ELF-1 (cell line): Measurements from ENCODE around the gene TRIAP1.

ENCODE experiments used
- DNase-seq: peaks from one replicate; pipeline ENCODE4 v3.0.0-alpha.2; 2016; ENCODE audit warnings: low read depth, low spot score

Gene TRIAP1

DNA sequence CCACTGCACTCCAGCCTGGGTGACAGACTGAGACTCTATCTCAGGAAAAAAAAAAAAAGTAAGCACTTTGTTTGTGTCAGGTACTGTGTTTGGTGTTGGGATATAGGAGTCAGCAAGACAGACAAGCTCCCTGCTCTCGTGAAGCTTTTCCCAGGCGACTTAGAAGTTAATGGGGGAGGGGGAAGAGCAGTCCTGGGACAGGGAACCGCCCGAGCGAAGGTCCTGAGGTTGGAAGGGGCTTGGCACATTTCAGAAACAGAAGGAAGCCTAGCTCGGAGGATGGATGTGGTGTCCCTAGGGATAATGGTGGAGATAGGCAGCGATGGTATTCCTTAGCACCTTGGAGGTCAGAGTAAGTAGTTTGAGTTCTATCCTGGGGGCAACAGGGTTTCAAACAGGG, 16.8 kb downstream of the TRIAP1 start:
- DNase-seq: peak; percentile 30

DNA sequence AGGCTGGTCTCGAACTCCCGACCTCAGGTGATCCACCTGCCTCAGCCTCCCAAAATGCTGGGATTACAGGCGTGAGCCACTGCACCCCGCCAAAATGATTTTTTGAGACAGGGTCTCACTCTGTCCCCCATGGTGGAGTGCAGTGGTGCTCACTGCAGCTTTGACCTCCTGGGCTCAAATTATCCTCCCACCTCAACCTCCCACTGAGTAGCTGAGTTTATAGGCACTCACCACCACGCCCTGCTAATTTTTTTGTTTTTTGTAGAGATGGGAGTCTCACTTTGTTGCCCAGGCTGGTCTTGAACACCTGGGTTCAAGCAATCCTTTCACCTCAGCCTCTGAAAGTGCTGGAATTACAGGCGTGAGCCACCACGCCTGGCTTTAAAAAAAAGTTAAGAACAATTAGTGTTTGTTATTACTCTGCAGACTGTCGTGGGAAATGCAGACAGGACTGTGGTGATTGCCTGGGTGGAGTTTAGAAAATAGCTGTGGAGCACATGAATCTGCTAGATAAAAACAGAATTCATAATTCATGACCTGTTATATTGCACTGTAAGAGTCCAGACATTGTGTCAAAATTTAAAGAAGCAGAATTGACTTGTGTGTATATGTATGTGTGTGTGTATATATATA, 17.5 kb downstream of the TRIAP1 start:
- DNase-seq: no peak

DNA sequence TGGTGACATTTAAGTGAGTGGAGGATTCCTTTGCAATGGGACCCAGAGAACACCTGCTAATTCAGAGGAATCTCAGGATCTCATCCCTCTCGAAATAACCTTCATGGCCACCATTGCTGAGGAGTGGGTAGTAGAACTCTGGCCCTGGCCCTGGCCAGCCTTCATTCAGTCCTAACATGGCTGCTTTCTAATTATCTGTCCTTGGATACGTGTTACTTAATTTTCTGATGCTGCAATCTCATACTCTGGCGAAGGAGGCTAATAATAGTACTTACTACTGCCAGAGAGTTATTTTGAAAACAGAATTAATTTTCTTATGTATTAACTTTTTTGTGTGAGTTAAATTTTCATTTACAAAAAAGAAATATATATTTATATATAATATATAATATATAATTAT, 20.4 kb downstream of the TRIAP1 start:
- no peak for DNase-seq

DNA sequence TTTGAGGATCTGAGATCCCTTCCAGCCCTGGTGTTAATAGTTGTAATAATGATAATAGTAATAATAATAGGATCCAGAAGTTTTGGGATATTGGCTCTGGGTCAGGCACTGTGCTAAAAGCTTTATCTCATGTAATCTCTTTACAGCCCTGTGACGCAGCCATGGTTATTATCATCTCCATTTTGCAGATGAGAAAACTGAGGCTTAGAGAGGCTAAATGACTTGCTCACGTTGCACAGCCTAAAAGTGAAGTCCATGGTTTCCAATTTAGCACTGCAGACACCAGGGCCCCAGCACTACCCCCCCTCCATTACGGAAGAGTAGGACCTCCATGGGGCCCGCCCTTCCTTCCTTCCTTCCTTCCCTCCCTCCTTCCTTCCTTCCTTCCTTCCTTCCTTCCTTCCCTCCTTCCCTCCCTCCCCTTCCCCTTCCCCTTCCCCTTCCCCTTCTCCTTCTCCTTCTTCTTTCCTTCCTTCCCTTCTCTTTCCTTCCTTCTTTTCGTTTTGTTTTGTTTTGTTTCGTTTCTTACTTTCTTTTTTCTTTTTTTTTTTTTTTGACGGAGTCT, 23.2 kb downstream of the TRIAP1 start:
- no peak for DNase-seq

DNA sequence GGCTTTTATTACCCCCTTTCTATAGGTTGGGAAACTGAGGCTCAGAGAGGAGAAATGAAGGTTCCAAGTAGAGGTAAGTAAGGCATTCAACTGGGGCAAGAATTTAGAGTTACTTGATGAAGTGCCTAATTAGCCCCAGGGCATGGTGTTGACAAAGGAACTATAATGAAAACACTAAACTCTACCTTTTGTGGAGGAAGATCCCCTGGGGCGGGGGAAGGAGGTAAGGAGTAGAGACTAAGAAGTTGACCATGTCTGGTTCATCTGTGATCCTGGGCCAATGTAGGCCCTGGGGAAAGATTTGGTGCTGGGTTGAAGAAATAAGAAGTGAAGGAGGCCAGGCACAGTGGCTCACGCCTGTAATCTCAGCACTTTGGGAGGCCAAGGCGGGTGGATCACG, 24.5 kb downstream of the TRIAP1 start:
- DNase-seq: peak; percentile 89

DNA sequence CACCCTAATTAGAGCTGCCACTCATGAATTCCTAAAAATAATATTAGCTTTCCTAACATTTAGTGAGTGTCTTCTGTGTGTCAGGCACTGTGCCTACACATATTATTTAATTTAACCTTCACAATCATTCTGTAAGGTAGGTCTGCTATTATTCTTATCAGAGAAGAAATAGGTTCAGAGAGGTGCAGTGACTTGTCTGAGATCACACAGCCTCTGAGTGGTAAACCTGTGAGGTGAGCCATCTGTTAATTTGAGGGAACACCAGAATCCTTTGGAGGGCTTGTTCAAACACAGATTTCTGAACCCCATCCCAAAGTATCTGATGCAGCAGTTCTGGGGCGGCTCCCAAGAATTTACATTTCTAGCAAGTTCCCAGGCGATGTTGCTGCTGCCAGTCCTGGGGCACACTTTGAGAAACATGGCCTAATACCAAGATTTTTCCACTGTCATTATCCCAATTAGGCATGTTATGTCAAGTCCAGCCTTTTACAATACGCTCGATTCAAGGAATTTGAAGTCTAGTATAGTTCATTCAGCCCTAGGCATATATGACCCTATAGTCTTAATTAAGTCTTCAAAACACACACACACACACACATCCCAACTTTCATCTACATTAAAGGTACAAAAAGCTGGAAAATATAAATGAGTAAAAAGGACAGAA, 28.1 kb downstream of the TRIAP1 start:
- no peak for DNase-seq

DNA sequence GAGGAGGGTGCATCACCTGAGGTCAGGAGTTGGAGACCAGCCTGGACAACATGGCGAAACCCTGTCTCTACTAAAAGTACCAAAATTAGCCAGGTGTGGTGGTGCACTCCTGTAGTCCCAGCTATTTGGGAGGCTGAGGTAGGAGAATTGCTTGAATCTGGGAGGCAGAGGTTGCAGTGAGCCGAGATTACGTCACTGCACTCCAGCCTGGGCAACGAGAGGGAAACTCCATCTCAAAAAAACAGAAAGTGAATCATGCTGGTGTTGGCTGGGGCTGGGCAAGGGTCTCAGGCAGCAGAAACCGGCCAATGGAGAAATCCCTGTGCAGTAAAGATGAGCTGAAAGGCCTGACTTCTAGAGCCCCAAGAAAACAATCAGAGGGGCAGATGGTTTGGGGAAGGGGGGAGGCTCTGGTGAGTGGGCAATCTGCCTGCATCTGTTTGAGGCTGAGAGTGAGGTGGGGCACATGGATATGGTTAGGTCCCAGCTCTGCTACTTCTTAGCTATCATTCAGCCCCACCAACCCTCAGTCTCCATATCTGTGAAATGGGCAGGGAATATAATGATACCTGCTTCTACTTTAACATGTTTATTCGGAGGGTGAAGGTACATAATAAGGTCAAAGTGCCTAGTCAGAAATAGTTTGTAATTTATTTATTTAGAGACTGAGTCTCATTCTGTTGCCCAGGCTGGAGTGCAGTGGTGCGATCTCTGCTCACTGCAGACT, 29.5 kb downstream of the TRIAP1 start:
- DNase-seq: no peak

DNA sequence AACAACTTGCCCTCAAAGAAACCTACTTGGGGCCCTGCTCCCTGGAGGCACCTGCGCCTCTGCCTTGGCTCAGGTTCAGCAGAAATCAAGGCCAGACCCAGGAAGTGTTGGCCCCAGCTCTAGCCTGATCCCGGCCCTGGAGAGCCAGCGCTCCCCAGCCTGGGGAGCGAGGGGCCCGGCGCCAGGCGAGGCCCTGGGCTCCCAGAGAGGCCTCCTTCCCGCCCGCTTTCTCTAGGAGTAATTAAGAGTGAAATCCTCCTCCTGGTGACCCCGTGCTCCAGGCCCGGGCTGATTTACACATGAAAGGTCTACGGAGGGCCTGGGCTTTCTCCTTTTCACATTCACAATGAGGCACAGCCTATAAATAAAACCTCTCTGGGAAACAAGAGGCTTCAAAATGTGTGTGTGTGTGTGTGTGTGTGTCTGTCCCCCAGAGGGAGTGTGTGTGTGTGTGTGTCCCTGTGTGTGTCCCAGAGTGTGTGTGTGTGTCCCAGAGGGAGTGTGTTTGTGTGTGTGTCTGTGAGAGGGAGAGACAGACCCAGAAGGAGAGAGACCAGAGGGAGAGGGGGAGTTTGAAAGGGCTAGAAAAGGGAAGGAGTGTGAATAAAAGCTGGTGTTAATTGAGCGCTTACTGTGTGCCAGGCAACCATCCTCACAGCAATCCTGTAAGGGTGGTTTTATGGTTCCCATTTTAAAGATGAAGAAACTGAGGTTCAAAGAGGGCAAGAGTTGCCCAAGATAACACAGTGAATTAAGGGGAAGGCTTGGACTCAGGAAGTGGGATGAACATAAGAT, 32.1 kb downstream of the TRIAP1 start:
- DNase-seq: peak; percentile 96

DNA sequence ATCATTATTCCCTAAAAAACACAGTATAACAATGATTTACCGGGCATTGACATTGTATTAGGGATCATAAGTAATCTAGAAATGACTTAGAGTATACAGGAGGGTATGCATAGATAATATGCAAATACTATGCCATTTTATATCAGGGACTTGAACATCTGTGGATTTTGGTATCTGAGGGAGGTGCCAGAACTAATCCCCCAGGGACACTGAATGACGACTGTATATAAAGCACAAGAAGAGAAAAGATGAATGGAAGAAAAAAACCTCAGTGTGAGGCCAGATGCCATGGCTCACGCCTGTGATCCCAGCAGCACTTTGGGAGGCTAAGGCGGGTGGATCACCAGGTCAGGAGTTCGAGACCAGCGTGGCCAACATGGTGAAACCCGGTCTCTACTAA, 33.8 kb downstream of the TRIAP1 start:
- DNase-seq: no peak

DNA sequence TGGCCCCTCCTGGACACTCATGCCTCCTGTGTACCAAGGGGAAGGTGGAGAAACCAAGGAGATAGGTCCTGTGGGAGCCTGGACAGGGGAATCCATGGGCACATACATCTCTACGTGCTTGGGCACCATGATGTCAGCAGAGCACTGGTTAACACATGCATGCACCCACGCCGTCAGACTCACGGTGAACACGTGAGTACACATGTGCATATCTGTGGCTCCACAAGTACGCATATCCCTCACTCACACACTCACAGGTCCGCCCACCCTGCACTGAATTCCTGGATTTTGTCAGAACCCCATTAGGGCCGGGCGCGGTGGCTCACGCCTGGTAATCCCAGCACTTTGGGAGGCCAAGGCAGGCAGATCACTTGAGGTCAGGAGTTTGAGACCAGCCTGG, 37.4 kb downstream of the TRIAP1 start:
- no peak for DNase-seq

DNA sequence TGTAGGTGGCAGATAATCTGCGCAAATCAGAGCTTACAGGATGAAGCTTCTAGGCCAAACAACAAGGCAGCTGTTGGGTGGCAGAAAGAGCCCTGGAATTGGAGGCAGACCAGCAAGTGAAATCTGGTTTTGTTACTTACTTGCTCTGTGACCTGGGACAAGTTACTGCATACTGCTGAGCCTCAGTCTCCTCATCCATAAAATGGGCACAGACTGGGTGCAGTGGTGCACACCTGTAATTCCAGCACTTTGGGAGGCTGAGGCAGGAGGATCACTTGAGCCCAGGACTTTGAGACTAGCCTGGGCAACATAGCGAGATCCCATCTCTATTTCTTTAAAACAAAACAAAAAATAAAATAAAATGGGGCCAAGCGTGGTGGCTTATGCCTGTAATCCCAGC, 39.6 kb downstream of the TRIAP1 start:
- DNase-seq: no peak

DNA sequence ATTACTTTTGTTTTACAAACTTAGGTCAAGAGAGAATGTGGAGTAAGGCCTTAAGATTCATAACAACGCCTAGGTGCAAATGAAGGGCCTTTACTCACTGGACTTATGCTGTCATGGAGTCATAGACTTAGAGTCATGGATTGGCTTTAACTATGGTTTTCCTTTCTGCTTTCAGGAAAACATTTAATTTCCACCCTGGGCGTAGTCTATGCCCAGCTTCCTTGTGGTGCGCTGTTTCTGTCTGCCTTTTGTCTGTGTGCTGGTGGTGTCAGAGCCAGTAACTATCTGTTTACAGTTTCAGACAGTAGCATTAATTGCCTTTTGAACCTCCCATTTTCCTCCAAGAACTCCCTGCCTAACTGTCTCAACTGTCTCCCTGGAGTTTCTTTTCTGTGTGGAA, 40.1 kb downstream of the TRIAP1 start:
- no peak for DNase-seq

DNA sequence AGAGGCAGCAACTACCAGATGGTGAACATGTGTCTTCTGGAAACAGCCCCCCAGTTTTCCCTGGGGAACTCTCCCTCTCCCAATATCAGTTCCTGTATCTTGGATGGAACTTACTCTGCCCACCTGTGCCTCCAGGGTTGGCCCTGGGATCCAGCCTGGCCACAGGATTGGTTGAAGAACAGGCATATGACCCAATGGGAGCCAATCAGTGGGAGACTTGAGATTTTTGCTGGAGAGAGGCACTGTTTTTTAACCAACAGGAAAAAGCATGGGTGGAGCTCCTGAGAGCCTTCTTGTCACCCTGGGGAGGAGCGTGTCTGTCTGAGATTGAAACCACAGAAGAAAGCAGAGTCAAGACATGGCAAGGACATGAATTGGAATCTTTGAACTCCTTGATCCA, 41.9 kb downstream of the TRIAP1 start:
- no peak for DNase-seq

DNA sequence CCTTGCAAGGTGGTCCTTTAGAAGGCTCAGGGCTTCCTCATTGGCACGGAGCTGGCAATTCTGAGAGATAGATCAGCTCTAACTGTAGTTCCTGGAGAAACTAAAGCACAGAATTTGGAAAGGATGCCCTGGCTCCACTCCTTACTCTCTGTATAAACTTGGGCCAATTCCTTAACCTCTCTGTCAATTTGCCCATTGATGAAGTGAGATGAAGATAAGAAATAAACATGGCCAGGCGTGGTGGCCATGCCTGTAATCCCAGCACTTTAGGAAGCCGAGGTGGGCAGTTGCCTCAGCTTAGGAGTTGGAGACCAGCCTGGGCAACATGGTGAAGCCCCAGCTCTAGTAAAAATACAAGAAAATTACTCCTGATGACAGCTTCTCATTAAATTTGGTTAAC, 42.3 kb downstream of the TRIAP1 start:
- DNase-seq: no peak

DNA sequence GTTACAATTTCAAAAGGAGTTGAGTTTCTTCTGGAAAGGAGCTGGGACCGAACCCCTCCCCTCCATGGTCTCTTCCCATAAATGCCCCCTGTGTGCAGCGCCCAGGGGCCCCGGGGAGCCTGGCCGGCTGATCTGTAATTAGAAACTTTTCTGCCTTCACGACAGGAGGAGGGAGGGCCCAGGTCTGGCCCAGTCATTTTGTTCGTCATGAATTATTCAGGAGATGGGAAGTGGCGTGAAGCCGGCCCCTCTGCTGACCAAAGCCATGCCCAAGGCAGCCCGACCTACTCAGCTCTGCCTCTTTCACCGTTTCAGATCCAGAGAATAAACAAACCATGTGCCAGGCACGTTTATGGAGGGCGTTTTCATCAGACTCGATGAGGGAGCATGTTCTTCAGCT, 44.0 kb downstream of the TRIAP1 start:
- peak; percentile 77 for DNase-seq

DNA sequence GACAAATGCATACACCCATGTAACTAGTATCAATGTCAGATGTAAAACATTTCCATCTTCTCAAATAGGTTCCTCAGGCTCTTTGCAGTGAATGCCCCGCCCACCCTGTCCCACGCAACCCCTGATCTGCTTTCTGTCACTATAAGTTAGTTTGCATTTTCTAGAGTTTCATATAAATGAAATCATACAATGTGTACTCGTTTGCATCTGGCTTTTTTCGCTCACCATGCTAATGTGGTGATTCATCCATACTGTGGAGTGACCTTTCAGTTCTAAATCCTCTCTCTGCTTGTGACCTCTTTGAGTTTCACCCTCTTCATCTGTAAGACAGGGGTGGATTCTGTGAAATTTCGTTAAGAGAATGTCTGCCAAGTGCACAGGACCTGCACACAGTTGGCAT, 46.7 kb downstream of the TRIAP1 start:
- no peak for DNase-seq

DNA sequence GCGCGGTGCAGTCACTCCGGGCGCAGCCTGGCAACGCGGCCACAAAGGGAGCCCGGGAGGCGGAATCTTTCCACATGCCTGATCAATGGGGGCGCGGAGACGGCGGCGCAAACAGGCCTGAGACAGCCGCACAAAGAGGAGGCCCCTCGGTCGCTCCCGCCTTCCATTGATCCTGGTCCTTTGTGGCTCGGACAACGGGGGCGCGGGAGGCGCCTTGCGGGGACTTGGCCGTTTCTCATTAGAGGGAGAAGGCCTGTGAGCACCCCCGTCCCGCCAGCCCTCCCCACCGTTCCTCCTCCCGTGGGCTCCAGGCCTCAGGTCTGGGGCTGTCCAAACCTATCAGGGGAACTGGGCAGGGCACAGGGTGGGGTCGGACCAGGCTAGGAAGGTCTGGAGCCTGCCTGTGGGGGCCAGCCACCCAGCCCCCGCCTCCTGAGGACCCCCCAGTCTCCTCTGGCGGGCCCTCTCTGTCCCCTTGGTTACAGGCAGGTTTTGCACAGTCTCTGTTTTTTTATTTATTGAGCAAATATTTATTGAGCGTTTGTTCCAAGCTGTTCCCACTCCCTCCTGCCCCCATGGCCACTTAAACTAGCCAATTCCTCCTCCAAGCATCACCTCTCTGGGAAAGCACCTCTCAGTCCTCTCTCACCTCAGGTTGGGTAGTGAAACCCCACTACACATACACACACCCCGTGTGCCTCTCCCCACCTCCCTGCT, 48.2 kb downstream of the TRIAP1 start:
- DNase-seq: no peak

DNA sequence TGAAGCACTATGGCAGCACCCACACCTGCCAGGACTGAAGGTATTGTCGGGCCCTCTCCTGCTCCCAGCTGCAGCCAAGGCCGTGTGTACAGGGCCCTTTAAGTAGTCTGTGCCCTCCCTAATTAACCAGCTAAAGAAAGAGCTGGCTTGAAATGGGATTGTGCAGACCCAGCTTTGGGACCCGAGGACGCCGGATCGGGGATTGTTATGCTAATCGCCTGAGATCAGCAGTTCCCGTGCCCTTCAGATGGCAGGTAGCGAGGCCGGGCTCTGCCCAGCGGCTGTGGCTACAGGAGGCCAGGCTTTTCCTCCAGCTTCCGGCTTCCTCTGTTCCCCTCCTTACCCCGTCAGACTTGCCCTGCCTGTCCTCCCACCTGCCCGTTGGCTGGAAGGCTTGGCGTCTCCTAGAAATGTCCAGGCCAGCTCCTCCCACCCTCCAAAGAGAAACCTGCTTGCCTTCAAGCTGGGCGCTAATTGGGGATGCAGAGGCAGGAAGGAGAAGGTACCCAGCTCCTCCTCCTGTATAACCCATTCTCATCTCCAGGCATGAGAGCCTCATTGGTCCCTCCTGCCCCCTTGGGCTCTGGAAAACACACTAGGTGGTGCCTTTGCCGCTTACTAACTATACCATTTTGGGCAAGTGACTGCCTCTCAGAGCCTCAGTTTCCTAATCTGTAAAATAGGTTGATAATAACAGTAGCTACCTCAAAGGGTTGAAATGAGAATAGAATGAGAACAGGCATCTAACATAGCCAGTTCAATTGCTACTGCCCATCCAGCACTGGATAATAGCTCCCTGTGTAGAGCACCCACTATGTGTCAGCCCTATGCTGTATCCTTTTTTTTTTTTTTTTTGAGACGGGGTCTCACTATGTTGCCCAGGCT, 51.5 kb downstream of the TRIAP1 start:
- peak; percentile 96 for DNase-seq
